D721Med (cell line): Measurements from ENCODE around the gene LGR5.

Source experiments
- DNase-seq: peaks from one replicate; pipeline ENCODE4 v3.0.0; 2011; ENCODE audit warnings: low spot score; ENCODE audit not compliant: insufficient read length
- FAIRE-seq: peaks from 2 replicates; lab custom pipeline; 2011; peaks lifted over from hg19 to GRCh38; lab: Jason Lieb, UNC
- CTCF ChIP-seq: IDR thresholded peaks from 2 replicates; pipeline ENCODE4 v1.5.1; 2012; ENCODE audit warnings: mild to moderate bottlenecking, control low read depth; ENCODE audit not compliant: insufficient read depth; ENCODE audit errors: missing control alignments

The LGR5 gene

DNA sequence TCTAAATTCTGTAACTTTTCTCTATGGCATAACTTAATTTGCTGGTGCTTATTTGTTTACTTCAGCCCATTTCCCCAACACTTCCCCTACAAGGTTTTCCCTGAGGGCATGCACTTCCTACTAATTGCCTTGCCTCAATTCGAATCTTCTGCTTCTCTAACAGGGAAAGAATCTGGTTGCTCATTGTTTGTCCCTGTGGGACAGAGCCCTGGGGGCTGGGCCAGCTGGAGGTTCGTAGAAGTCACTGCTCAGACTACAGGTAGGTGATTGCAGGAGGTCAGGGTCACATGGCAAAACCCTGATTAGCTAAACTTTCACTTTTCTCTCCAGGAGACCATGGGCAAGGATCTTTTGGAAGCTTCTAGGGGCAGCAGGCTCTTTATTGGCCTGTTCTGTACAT lies 152.0 kb downstream of the LGR5 start:
- no peak for TF ChIP-seq CTCF
- DNase-seq (no peak), FAIRE-seq (no peak)

GRCh38 chr12:71592841-71593240 lies 153.2 kb downstream of the LGR5 start:
- DNase-seq = no peak
- no peak for FAIRE-seq
- no peak for TF ChIP-seq CTCF

- TF ChIP-seq CTCF = no peak
- FAIRE-seq = no peak
- DNase-seq = no peak
These were observed 154.8 kb downstream of the LGR5 start for GRCh38 chr12:71594214-71594948.

DNA sequence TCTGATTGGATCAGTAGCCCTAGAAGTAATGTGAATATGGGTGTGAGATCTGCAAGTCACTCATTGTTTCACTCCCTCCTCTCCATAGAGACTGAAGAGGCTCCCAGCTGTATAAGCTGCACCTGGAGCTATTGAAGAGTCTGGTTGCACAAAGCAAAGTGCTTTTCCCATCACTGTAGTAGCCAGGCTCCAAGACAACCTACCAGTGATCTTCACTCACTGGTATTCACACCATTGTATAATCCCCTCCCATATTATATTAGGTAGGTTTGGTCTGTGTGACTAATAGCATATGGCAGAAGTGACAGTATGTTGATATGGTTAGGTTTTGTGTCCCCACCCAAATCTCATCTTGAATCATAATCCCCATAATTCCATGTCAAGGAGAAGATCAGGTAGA lies 159.6 kb downstream of the LGR5 start:
- no peak for TF ChIP-seq CTCF
- no peak for FAIRE-seq
- no peak for DNase-seq

DNA sequence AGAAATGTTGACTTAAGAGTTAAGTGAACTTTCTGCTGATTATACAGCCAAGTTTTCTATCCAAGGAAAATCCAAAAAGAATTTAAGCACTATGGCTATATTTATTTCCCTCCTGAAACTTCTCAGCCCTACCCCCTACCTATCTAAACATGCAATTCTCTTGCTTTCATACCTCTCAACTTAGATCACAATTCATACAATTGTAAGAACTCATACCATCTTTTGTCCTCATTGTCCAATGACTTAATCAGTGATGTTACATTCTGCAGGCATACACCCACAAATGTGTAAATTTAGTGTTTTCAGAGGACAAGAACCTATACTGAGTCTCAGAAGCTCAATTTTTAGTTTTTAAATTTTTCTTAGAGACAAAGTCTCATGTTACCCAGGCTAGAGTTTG lies 161.9 kb downstream of the LGR5 start:
- FAIRE-seq (no peak), DNase-seq (no peak)
- no peak for TF ChIP-seq CTCF

DNA sequence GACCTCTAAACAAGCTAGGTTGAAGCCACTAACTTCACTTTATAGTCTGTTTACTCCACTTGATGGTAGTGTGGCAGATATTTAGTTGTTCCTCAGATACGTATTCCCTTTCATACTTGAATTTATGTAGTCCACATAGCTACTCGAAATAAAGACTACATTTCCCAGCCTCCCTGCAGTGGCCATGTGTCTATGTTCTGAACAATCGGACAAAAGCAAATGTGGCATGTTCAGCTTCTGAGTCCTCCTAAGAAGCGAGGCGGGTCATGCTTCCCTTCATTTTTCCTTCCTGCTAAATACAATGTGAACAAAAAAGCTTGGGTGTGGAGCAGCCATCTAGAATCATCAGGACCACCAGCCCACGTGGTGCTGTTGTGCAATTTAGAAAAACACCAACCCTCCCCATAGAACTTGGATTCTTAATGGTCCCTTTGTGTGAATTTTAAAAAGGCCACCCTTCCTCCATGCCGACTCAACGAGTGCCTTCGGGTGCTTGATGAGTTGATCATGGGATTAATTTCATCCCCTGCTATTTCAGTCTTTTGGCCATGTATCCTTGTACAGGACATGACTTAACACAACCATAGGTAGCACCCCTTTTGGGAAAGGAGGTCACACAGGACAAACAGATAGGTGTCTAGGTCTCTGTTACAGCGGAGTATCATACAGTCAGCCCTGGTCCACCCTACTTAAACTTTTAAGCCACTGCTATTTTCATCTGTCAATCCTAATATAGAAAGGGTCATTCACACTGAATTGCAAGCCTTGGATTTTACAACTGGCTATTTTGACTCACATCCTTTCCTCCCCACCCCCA lies 163.4 kb downstream of the LGR5 start:
- FAIRE-seq = no peak
- TF ChIP-seq CTCF = no peak

DNA sequence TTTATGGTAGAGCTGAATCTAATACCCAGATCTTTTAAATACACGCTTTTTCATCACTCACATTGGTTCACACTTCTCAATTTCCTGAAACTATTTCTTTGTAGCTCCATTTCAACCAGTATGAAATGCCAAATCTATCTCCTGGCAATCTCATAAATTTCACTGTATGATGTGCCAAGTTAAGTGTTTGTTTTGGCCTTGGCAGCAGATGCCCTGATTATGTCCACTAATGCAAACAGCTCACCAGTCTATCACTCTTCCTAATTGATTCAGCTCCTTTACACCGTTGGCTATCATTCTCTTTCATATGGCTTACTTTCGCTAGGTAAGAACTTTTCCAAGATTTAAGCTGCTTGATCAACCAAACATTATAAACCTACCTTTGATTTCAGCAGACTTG lies 165.4 kb downstream of the LGR5 start:
- DNase-seq (no peak), FAIRE-seq (no peak)
- TF ChIP-seq CTCF = no peak

More for the DNA sequence above, 163.4 kb downstream of the LGR5 start:
- no peak for DNase-seq
